Activated CD4-positive, alpha-beta T cell treated with anti-CD3 and anti-CD28 coated beads, Interleukin-10, Interleukin-2, amounts not matched to agents 100 ng/mL and 50 ng/mL, durations not matched to agents 16 hours and 8 hours (primary cell): ENCODE results near the gene CD320.
"Not testable (repeated sequence)": the region's sequence is repeated elsewhere in the genome, so short reads cannot be mapped to it uniquely, and the experiment has no call there.

Source experiments
- DNase-seq: peaks from one replicate; pipeline ENCODE4 v3.0.0-alpha.2; 2020

Gene CD320

DNA sequence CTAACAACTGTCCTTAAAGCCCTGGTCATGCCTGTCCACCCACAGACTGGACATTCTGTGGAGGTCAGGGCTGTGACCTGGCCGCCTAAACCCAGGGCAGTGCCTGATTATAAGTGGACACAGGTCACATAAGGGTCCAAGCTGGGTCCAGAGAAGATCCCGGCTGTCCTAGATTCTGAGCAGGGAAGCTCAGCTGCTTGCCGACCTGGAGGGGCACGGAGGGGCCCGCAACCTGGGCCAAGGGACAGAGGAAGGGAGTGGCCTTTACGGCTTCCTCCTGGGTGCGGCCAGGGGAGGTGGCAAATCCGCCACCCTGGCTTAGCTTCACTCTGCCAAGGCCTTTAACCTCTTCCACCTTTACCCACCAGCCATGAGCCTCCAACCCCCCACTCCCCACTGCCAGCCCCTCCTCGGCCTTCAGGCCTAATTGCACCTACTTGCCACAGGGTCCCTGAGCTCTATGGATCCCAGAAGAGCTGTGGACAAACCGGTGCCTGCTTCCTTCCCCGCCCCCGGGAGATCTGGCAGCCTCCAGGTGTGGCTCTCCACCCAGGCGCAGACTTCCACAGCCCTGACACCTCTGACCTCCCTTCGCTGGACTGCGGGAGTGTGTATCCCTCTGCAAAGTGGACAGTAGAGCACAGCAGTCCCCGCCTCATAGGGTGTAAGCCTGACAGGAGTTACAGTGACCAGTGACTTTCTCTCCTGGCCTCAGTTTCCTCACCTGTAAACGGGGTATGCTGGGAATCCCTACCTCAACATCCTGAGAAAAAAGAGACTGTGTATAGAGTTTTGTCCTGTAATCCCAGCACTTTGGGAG lies 1.7 kb downstream of the CD320 start:
- DNase-seq = peak; percentile 2

DNA sequence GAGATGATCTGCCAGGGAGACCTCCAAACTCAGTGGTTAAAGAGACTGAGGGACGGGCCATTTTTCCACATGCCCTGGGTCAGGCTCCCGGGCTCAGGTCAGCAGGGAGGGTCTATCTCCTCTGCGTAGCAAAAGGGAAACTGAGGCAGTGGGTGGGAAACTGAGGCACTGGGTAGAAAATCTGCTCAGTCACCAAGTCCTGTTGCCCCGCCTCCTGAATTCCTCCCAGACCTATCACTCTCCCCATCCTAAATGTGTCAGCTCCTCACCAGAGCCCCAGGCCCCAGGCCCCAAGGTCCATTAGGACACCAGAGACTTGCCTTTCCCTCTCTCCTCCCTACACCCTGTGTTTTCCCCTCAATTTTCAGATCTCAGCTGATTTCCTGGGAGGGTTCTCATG lies 2.4 kb downstream of the CD320 start:
- DNase-seq = peak; percentile 0

DNA sequence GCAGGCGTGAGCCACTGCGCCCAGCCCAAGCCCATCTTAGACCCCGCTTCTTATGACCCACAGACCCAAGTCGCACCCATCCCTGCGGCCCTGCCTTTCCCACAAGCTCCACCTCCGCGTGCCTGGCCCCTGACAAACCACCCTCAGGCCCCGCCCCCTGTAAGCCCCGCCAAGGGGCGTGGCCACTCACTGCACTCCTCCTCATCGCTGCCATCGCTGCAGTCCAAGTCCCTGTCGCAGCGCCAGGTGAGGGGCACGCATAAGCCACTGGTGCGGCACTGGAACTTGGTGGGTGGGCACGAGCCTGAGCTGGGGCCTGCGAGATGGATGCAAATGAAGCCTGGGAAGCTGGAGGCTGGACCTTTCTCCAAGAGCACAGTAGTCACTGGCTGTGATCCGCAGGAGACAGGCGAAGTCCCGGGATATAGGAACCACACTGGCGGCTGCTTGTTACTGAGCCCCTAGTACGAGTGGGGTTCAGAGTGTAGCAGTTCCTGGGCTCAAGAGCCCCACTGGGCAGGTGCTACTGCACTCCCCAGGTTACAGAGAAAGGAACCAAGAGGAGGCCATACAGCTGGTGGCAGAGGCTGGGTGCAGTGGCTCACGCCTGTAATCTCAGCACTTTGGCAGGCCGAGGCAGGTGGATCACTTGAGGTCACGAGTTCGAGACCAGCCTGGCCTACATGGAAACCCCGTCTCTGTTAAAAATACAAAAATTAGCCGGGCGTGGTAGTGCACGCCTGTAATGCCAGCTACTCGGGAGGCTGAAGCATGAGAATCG lies 3.1 kb downstream of the CD320 start:
- peak; percentile 27 for DNase-seq

DNA sequence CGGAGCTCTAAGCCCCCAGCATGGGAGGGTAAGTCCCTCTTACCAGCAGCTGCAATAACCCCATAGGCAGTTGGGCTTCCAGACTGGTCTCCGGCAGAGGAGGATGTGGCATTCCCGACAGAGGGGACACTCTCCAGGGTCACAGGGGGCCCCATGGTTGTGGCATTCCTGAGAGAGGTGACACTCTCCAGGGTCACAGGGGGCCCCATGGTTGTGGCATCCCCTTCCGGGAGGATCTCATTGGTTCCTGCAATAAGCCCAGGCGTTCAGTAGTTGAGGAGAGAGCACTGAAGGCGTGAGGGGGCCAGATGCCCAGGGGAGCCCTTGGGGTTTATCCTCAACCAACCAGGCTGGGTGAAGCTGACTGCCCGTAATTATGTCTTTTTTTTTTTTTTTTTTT lies 5.4 kb downstream of the CD320 start:
- peak; percentile 0 for DNase-seq

DNA sequence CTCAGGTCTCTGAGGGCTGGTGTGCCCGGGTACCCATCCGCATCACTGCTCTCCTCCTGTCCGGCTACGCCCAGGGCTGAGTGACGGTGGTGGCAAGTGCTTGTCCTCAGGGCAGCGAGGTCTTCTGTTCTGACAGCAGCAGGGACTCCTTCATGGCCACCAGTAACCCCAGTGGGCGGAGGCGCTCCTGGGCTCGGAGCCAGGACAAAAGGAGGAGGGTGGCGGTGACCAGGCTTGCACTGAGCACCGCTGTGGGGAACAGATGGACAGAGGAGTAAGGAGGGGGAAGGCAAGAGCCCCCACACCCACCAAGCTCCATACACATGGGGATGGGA lies 5.8 kb downstream of the CD320 start:
- peak; percentile 0 for DNase-seq

DNA sequence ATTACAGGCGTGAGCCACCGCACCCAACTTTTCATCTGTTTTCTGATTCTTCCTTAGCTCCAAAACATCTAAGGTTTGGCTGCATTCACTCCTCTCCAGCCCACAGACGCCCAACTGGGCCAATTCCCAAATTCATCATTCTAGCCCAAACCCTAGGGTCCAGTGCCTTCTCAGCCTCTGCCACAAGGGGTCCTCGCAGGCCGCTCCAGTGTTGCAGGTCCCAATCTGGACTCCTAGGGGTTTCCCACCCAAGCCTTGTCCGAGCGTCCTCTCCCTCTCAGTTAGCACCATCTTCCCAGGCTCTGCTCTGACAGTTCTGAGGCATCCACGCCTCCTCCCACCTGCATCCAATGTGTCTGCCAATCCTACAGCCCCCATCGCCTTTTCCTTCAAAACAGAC lies 16.8 kb downstream of the CD320 start:
- not testable (repeated sequence) for DNase-seq

DNA sequence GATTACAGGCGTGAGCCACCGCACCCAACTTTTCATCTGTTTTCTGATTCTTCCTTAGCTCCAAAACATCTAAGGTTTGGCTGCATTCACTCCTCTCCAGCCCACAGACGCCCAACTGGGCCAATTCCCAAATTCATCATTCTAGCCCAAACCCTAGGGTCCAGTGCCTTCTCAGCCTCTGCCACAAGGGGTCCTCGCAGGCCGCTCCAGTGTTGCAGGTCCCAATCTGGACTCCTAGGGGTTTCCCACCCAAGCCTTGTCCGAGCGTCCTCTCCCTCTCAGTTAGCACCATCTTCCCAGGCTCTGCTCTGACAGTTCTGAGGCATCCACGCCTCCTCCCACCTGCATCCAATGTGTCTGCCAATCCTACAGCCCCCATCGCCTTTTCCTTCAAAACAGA lies 31.6 kb downstream of the CD320 start:
- not testable (repeated sequence) for DNase-seq

DNA sequence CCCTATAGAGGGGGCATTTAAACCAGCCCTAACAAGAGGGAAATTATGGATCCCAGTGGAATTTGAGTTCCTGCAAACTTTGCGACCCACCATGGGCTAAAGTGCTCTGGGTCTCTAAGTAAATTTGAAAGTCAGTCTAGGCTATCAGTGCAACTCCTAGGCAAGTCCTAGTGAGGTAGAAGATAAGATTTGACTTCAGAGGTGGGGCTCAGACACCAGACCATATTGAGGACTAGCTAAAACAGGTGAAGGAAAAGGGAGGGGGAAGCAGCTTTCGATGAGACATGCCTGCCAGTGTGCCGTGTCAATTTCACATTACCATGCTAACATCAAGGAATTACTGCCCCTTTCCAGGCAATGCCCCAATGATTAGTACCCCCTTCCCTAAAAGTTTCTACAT lies 38.4 kb downstream of the CD320 start:
- DNase-seq = no peak

DNA sequence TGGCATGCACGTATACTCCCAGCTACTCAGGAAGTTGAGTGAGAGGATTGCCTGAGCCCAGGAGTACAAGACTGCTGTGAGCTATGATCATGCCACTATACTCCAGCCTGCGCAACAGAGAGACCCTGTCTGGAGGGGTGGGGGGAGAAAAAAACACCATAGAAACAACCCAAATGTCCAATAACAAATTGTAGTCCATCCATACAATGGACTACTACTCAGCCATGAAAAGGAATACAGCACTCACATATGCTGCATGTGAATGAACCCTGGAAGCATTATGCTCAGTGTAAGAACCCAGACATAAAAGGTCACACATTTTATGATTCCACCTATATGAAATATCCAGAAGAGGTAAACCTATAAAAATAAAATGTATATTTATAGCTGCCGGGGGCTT lies 42.3 kb downstream of the CD320 start:
- DNase-seq = no peak

DNA sequence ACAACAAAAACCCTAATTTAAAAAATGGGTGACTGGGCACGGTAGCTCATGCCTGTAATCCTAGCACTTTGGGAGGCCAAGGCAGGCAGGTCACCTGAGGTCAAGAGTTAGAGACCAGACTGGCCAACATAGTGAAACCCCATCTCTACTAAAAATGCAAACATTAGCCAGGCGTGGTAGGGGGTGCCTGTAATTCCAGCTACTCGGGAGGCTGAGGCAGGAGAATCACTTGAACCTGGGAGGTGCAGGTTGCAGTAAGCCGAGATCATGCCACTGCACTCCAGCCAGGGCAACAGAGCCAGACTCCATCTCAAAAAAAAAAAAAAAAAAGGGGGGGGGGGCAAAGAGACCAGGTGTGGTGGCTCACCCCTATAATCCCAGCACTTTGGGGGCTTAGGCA lies 43.9 kb downstream of the CD320 start:
- DNase-seq = not testable (repeated sequence)

DNA sequence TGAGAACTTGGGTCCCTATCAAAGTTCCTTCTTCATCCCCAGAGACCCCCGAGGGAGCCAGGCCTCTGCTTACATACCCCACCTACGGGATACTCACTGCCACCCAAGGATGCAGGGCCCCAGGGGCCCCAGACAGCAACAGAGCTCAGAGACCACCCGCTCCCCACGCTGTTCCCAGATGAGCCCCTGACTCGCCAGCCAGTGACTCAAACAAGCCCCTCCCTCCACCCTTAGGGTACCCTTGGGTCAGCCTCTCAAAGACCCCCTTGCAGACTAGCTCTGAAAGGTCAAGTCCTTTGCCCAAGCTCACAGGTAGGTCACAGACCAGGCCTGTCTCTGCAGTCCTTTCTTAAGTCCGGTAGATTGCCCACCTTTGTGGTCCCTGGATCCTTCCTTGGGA lies 45.7 kb downstream of the CD320 start:
- no peak for DNase-seq

DNA sequence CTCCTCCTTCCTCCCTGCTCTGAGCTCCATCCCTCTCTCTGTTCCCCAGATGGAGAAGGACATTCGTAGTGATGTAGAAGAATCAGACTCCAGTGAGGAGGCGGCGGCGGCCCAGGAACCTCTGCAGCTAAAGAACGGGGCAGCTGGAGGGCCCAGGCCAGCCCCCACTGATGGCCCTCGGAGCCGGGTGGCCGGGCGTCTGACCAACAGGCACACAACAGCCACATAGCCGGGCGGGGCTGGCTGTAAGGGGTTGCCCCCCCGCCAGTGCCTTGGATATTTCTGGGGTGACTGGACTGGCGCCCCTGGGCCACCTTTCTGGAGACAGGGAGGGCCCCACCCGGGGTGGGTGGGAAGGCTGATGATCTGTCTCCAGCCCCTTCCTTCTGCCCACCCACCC lies 46.3 kb downstream of the CD320 start:
- no peak for DNase-seq

DNA sequence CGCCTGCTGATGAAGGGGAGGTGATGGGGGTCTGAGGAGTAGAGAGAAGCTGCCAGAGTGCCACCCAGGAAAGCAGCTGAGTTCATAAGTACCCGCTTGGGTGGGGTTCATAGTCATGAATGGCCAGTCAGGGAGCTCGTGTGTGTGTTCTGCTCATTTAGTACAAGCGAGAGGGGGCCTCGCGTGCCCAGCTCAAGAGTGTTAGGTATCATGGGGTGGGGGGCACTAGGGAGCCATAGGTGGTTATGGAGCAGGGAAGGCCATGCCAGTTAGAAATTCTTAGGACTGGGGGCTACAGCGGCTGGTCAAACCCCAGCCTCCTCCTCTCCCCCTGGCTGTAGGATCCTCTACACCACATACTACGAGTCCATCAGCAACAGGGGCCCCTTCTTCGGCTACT lies 46.8 kb downstream of the CD320 start:
- no peak for DNase-seq

DNA sequence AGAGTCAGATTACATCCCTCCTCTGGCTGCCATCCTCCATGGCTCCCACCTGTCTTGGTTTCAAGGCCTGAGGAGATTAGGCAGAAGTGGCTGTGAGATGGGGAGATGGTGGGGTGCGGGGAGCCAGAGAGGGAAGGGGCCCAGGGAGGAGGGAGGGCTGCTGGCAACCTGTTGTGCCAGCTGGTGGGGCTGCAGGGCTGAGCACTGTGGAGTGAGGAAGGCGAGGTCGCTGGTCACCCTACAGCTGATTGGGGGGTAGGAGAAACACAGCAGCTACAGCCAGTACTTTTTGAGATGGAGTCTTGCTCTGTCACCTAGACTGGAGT lies 48.3 kb downstream of the CD320 start:
- DNase-seq = no peak

DNA sequence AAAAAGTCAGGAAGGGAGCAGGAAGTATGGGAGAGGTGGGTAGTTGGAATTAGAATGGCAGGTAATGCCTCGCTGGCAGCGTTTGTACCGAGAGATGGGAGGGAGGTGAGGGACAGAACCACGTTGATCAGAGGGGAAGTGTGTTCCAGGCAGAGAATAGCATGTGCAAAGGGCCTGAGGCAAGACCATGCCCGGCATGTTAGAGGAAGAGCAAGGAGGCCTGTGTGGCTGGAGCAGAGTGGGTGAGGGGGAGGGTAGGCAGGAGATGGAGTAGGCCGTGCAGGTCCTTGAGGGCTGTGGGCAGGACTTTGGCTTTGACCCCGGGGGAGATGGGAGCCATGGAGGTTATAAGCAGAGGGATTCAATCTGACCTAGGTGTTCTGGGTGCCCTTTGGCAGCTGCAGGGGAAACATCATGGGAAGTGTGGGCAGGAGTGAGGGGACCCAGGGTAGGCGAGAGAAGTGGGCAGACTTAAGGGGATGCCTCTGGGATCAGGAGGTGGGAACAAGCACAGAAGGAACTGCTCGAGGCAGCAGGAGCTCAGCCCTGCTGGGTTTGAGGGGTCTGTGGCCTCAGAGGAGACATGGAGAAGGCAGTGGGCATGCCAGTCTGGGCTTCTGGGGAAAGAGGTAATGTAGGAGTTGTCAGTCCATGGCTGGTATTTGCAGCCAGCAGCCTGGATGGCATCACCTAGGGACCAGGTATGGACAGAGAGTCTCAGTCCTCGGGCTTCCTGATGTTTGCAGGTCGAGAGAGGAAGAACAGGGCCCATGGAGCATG lies 48.8 kb downstream of the CD320 start:
- DNase-seq = no peak

DNA sequence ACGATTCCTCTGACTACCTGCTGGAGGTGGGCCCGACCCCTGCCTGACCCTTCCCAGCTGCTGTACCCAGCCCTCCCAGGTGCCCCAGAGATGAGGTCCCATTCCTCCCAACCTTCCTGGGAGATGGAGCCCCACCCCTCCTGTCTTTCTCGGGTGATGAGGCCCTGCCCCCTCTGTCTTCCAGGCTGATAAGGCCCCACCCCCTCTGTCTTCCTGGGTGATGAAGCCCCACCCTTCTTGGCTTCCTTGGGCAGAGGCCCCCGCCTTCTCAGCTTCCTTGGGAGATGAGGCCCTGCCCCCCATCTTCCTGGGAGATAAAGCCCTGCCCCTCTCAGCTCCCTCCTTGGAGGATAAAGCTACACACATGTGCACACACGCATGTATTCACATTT lies 51.1 kb downstream of the CD320 start:
- DNase-seq = no peak

DNA sequence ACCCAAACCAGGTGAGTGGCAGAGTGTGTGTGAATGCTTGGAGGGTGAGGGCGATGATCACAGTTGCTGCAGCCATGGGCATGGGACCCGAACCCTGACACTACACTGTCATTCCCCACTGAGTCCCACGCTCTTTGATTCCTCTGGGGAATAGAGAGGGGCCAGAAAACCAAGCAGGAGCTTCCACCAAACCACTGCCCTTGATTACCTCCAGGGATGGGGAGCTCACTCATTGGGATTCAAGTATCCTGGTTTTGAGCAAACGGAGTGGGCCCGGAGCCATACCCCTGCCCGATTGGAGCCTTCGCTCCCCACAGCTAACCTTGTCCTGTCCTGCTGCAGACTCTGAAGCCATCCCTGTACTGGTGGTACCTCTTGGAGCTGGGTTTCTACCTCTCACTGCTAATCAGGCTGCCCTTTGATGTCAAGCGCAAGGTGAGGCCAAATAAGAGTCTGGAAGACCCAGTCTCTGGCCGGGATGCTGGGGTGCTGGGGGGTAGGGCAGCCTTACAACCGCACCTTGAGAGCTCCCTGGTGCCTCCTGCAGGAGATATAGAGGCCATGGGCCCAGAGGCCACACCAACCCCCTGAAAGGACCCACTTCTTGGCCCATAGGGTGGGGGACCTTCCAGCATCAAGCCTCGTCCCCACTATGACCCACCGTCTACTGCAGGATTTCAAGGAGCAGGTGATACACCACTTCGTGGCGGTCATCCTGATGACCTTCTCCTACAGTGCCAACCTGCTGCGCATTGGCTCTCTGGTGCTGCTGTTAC lies 51.7 kb downstream of the CD320 start:
- no peak for DNase-seq

DNA sequence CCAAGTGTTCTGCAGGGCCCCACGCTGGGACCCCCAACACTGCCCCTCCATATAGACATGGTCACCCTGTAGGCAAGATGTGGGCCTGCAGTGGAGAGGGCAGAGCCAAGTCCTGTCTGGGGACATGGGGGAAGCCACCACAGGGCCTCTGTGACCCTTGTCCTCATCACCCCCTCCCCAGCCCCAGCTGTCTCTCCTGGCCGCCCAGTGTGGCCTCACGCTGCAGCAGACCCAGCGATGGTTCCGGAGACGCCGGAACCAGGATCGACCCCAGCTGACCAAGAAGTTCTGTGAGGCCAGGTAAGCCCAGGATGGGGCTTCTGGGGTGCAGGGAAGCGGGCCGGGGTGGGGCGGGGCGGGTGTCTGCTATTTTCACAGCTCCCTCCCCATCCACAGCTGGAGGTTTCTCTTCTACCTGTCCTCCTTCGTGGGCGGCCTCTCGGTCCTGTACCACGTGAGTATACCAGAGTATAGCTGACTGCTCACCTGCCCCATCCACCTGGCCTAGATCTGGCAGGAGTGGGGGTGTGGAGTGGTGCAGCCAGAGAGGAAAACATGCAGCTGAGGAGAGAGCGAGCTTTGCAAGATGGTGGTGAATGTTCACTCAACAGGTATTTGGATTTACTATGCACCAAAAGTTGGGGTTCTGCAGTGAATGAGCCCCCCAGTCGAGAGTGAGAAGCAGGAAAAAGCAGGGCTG lies 52.6 kb downstream of the CD320 start:
- DNase-seq = no peak

DNA sequence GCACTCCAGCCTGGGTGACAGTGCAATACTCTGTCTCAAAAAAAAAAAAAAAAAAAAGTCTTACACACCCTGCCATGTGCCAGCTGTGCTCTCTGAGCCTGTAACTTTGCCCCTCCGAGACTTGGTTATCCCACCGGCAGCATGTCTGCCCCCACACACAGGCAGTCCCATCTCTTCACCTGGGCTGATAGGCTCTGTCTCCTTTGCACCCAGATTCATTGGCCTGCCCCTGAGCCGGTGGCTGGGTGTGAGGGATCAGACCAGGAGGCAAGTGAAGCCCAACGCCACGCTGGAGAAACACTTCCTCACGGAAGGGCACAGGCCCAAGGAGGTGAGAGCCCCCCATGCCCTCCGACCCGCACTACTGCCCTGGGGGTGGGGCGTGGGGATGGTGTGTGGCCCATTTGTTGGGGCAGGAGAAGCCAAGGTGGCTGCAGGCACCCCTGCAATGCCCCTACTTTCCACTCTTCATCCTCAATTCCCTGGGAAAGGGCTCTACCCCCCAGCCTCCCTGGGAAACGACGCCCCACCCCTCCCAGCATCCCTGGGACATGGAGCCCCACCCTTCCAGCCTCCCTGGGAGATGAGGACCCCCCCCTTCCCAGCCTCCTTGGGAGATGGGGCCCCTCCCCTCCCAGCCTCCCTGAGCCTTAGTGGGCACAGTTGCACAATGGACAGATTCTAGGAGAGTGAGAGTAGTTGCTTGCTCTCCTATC lies 53.7 kb downstream of the CD320 start:
- no peak for DNase-seq

DNA sequence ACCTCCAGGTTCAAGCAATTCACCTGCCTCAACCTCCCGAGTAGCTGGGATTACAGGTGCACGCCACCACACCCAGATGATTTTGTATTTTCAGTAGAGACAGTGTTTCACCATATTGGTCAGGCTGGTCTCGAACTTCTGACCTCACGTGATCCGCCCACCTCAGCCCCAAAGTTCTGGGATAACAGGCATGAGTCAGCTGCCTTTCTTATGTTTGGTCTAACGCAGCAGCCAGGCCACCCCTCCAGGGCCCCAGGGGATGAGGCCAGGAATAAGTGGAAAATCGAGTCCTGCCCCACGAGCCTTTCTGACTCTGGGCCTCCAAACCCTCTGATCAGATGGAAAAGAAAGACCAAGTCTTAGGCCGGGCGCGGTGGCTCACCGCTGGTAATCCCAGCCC lies 54.5 kb downstream of the CD320 start:
- DNase-seq = no peak

DNA sequence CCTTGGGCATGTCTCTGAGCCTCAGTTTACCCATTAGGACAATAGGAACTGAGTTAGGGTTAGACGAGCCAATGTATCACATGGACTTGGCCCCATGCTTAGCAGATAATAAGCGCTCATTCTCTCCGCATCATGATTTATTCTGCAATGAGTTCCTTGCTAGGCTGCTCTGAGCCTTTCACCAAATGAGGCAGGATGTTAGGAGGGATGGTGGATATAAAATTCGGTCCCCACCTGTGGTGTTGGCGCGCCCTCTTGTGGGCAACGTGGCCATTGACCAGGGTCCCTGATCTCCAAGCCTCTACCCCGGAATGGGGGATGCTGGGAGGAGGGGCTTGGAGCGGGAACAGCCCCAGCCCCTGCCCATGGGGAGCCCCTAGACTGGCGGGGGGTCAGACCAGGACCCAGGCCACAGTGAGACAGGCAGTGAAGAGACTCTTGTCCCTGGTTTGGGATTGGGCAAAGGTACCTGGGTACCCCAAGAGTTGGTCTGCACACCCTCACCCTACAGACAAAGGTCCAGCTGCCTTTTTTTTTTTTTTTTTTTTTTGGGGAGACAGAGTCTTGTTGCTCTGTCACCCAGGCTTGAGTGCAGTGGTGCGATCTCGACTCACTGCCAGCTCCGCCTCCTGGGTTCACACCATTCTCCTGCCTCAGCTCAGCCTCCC lies 55.1 kb downstream of the CD320 start:
- peak; percentile 85 for DNase-seq
